Mucosa of gallbladder (tissue), 1 donor: ENCODE measurements around the gene HIVEP3. TPM values are rescaled to one million over a fixed set of nuclear protein-coding genes. Genes with fewer than 3 reads are reported as not detected.

ENCODE experiments used
- DNase-seq: peaks from one replicate; pipeline ENCODE4 v3.0.0-alpha.2; 2020; ENCODE audit warnings: low spot score
- total RNA-seq: library from RNA; stranded (reverse); gene quantifications from one replicate; pipeline ENCODE4 v1.2.1, GENCODE V29; 2021
- donor health status: DM: no; HTN: no; CAD: no.

Gene HIVEP3
- total RNA-seq, 1 donor from 2014 or later = 8.7 TPM

DNA sequence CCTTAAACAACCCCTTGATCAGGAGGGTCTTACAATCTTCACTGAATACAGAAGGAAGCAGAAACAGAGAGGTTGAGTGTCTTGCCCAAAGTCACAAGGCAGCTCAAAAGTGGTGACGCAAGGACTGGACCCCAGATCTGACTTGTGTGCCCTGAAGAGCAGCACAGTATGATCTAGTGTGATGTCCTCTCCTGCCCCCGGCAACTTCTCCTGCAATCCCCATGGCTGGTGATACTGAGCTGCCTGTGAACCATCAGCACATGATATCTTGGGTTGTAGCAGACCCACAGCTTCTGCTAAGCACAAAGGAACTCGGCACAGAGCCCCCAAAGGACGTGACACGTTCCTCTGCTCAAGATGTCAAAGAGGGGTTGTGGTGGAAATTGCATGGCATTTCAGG is 383.0 kb downstream of the HIVEP3 start:
- no peak for DNase-seq

DNA sequence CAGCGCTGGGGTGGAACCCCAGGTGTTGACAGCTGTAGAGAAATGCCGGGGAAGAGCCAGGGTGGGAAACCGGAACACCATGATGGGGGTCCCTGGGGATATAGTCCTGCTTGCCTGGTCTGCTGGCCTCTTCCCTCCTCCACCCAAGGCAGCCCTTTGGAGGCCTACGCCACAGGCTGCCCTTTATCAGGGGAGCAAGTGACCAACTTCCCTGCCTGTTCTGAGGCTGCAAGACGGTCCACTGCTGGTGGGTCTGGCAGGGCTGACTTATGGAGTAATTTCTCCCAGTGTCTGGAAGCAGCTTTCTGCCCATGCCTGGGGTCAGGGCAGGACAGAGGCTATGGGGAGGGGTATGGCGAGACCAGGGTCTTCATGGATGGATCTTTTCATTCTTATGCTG is 383.4 kb downstream of the HIVEP3 start:
- DNase-seq = no peak

DNA sequence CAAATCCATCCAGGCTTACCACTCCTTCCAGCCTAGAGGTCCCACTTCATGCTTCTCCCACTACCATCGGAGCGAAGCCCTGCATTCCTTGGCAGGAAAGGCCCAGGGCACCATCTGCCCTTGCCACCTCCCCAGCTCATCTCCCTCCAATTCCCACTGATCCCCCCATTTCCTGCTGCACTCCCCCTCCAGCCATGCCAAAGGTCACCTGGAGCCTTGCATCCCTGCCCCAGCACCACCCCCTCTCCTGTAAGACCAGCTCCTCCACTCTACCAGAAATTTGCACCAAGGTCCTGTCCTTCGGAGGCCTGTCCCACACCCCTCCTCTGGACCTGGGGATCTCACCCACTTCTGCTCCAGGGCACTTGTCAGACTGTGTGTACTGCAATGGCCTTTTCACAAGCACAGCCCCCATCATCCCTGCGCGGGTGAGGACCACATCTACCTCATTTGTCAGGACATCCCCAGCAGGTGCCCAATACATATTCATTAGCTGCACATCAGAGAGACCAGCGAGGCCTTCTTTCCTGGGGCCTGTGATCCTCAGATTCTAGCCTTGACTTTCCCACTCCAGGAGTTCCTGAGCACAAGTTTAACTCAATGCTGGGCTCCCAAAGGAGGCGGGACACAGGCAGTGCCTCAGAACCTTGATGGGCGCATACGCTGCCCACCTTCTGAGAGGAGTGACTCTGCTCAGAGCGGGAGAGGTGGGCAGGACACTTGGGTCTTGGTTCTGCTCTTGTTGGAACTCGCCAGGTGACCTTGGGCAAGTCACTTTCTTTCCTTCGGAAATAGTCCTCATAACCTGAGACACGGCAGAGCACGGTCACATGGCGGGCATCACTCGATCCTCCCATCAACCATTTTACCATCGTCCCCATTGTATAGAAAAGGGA is 384.3 kb downstream of the HIVEP3 start:
- DNase-seq = no peak

DNA sequence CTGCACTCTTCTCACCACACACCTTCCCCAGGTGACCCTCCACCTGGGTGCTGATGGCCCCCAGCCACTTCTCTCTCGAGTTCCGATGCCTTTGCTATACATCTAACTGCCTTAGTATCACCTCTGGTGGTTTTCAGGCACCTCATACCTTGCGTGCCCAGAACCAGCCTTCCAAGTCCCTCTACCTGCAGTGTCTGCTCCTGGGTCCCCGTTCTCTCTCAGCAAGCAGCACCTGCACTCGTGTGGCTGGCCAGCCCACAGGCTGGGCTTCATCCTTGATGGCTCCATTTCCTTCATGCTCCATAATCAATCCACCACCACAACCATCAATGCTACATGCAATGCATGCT is 385.0 kb downstream of the HIVEP3 start:
- DNase-seq = no peak

DNA sequence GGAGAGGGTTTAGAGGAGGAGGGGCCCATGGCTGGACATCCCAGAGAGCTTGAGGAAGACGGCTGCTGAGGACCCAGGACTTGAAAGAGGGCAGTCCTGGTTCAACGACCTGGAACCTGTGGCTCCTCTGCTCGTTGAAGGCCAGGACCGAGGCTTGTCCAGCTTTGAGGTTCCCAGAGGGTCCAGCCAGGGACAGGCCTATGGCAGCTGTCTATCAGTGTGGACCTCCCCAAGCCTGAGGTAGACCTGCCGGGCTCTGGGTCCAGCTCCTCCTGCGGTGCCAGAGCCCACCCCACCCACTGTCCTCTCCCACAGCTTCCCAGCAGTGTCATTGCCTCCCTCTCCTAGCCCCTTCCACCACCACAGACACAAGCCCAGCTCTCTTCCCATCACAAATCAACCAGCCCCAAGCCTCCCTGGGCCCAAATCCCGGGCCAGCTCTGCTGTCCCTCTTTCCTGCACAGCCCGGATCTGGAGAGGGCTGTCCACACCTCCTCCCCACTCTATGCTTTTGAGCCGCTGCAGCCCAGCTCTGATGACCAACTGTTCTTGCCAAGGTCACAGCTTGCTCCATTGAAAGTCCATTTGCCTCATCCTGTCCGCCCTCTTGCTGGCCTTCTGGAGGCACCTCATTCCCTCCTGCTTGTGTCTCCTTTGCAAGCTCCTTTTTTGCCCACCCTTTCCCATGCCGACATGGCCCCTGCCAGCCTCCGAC is 385.5 kb downstream of the HIVEP3 start:
- DNase-seq = no peak

DNA sequence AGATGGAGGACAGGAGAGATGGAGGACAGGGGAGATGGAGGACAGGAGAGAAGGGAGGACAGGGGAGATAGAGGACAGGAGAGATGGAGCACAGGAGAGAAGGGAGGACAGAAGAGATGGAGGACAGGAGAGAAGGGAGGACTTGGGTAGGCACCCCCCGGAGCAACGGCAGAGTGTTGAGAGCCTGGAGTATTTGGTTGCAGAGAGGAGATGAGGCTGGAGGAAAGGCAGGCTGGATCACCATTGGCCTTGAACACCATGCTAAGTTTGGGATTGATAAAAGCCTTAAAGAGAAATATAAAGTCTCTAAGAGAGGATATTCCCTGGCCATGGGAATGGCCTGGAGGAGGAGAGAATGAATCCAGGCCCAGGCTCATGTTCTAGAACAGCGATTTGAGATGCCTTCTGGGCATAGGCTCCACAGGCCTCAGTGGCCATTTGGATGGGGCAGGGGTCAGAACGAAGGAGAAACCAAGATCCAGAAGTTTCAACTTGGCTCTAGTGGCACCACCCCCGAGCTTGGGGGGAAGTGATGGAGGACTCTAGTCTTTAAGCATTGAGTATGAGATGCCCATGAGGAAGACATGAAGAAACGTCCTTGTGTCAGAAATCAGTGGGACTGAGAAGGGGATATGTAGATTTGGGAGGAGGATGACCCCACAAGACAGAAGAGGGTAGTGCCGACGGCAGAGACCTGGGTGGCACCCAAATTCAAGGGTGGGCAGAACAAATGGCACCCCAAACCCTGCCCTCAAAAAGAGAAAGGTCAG is 386.3 kb downstream of the HIVEP3 start:
- no peak for DNase-seq

DNA sequence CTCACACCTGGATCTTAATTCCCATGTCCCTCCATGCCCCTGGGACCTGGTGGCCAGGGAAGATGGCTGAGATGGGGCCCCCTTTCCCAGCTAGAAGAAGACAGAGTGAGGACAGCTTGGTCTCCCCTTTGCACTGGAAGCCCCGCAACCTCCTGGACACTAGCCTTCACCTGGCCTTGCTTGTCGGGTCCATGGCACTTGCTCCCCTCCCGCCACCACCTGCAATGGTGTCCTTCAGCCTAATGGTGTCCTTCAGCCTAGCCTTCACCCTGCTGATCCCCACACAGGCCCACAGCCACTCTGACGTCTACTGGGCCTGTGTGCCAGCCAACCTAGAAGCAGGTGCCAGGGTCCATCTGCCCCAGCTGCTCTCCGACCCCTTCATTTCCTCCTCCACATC is 388.3 kb downstream of the HIVEP3 start:
- DNase-seq = no peak

DNA sequence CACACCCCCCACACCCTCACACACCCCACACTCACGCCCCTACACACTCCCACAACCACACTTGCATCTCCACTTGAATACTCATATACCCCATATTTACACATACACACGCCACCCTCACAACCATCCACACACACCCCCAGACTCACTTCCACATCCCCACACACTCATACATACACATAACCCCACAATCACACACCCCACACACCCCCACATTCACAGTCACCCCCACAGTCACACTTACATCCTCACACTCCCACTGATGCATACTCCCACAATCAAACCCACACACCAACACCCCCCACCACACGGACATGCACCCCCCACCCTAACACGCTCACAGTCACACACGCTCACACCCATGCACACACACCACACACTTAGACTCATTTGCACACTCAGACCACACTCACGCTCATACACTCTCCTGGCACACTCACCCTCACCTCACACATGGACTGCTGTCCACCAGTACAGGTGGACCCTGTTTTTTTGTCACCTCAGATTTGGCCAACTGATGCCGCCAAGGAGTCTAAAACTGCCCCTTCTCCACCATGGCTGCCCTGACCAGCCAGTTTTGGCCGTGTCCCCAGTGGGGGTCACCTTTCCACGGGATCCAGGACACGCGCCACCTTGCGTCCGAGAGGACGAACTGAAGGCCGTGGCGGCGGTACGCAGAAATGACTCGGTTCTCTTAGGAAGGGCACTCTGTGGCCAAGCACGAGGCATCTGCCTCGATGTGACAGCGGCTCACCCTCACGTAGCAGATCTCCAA is 388.9 kb downstream of the HIVEP3 start:
- DNase-seq = no peak

DNA sequence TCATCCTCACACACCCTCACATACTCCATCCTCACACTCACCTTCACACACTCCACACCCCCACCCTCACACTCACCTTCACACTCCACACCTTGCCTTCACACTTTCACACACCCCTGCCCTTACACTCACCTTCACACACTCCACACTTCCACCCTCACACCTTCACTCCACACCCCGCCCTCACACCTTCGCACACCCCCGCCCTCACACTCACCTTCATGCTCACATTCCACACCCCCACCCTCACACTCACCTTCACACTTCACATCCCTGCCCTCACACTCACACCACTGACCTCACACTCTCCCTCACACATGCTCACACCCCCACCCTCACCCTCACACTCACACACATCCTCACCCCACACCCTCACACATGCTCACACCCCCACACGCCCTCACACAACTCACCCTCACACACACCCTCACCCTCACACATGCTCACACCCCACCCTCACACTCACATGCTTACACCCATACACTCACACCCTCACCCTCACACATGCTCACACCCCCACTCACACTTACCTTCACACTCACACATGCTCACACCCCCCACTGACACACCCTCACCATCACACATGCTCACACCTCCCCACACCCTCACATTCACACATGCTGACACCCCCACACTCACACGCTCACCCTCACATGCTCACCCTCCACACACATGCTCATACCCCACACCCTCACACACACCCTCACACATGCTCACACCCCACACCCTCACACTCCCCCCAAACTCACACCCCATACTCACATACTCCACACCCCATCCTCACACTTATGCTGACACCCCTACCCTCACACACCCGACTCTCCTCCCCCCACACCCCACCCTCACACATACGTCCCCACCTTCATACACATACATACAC is 389.8 kb downstream of the HIVEP3 start:
- DNase-seq = no peak

DNA sequence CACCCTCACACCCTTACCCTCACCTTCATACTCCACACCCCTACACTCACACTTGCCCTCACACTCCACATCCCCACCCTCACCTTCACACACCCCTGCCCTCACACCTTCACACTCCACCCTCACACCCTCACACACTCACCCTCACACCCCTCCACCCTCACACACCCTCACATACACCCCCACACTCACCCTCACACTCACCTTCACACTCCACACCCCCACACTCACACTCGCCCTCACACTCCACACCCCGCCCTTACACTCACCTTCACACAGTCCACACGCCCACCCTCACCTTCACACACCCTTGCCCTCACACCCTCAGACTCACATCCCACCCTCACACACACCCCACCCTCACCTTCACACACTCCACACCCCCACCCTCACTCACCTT is 390.6 kb downstream of the HIVEP3 start:
- no peak for DNase-seq

DNA sequence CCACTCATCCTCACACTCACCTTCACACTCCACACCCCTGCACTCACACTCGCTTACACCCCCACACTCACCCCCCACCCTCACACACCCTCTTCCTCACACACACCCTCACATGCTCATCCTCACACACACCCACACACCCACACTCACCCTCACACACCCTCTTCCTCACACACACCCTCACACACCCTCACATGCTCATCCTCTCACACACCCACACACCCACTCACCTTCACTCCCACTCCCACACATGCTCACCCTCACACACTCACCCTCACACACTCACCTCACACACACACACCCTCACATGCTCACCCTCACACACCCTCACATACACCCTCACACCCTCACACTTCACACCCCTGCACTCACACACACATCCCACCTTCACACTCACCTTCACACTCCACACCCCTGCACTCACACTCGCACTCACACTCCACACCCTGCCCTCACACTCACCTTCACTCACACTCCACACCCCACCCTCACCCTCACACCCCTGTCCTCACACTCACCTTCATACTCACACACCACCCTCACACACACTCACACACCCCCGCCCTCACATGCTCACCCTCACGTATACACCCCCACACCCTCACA is 391.7 kb downstream of the HIVEP3 start:
- no peak for DNase-seq

DNA sequence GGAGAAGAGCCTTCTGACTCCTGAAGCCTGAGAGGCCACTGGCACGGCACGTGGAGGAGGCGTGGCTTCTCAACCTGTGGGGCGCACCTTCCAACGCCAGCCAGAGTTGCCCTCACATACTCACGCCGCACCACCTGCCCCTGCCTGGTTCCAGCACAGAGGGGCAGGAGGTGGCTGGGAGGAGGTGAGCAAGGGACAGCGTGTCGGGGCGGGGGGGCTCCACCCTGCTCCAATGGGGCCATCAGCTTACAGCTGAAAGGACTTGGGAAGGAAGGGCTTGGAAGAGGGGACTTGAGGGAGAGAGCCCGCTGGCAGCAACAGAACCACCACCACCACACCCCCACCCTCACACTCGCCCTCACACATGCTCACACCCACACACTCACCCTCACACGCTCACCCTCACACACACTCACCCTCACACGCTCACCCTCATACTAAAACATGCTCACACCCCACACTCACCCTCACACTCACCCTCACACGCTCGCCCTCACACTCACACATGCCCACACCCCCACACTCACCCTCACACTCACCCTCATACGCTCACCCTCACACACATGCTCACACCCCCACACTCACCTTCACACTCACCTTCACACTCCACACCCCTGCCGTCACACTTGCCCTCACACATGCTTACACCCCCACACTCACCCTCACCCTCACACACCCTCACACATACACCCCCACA is 392.7 kb downstream of the HIVEP3 start:
- no peak for DNase-seq

DNA sequence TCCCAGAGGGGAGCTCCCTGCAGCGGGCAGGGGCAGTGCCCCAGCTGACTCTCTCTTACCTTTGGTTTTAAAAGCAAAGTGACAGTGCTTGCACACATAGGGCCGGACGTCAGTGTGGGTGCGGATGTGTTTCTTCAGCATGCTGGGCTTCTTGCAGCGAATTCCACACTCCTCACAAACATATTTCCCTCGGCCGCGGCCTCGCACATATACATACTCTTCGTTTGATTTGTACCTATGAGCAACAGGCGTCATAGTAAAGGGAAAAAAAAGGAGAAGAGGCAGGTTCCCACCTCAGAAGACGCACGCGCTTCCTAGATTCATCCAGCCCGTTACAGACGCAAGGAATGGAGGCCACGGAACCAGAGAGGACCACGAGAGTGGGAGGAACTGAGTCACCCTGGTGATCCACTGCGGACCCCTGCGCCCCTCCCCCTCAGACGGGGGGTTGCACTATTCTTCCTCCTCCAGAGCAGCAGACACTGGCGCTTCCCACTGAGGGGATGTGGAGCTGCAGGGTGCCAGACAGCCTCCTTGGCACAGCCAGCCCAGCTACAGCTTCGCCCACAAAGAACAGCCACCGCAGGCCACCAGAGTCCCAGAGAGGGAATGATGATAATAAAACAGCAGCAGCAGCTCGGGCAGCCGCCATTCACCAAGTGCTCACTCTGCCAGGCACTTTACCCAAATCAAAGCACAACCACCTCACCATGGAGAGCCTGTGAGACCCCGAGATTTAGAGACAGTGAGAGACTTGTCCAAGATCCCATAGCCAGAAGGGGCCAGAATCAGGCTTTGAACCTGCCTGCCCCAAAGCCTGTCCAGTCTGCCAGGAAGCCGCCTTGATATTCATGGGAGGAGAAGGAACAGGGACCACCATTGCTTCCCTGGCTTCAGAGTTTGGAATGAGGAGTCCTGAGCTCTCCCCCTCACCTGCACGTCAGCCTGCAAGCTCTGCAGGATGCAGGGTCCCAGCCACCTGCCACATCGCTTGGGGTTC is 393.7 kb downstream of the HIVEP3 start:
- DNase-seq = no peak

DNA sequence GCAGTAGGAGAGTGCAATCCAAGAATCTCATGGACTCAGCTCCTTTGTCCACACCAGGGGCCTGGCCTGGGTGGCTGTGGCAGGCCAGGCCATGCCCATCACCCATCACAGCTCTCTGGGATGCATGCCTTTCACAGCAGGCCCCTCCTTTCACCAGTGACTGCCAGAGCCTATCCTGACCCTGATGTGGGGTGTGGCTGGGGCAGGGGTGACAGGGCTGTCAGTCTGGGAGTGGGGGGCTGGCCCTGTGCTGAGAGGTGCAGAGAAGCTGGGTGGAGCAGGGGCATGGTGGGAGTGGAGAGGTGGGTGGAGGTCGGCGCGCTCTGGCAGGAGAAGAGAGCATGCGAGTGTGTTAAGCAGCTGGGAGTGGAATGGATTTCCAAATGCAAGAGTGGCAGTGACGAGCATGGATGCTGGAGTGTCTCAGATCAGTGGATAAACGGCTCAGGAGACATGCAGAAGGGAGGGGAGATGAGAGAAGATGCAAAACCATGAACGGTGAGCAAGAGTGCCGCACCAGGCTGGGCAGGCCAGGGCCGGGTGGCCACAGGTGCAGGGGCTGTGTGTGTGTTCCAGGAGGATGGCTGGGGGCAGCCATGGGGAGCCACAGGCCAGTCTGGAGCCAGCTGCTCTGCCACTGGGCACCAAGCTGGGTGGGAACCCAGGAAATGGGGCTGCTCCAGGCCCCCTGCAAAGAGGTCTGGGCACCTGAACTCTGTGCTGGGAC is 394.6 kb downstream of the HIVEP3 start:
- no peak for DNase-seq

DNA sequence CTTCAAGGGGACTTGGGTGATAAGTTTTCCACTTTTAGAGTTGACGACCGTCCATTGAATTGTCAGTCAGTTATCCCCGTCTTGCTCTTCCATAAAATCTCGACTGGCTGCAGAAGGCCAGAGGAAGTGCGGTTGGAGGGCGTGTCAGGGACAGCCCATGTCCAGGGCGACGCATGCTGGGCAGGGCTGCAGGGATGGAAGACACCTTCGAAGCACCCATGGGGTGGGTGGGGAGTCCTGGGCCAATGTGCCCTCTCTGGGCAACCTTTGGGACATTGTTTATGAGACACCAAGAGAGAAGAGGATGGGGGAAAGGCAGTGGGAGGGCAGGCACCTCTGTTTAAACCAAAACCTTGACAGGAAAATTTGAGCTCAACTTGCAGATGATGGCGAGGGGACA is 395.7 kb downstream of the HIVEP3 start:
- DNase-seq = no peak

DNA sequence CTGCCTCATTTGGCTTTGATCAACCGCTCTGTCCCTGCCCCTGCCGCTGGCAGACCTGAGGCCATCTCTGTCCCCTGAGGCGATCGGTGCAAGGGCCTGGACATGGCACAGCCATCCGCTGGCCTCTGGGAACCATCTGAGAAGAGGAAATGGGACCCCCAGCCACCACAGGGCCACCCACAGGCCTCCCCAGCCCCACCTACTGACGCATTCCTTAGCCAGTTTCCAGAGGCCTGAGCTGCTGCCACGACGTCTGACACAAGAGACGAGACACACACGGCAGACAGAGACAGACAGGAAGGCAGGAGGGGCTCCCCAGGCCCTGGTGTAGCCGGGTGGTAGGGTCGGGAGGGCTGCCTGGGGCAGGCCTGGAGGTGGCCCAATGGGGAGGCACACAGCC is 397.0 kb downstream of the HIVEP3 start:
- DNase-seq = no peak

DNA sequence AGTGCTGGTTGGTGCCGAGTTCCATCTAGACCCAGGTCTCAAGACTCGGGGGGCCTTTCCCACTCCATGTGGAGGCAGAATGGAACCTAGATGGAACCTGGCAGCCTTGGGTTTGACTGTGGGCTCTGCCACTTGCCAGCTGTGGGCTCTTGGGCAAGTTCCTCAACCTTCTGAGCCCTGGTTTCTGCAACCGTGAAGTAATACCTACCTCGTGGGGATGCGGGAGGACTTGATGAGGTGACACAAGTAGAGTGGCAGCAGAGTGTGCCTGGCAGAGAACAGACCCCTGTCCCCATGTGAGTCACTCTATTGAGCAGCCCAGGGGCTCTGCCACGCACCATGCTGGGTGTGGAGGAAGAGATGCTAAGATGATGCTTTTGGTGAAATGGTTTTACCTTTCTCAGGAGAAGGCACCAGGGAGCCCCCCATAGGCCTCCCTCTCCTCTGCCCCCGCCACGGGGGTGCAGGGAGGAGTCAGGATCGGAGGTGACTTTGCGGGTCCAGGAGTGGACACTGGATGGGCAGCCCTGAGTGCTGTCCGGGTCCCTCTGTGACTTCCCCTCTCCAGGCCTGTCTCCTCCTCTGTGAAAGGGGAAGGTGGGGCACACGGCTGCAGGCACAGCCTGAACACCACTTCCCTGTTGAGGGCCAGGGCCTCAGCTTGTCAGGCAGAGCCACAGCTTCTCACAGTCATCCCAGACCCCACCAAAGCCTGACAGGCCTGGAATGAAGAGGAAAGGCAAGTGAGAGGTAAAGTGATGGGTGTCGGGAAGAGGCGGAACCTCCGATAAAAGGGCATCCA is 397.6 kb downstream of the HIVEP3 start:
- no peak for DNase-seq
